ENCODE data around the gene CHST8.
A peak's percentile ranks its signal among the peaks of the same experiment; 100 is the strongest.

The CHST8 gene

GRCh38 chr19:33747273-33747672, 125.5 kb downstream of the CHST8 start:
- TF ChIP-seq GATA2 (IDR thresholded peaks at IDR 0.05; ENCODE audit: low read depth, low read length) = no peak
- no peak for TF ChIP-seq GATA3 (IDR thresholded peaks at IDR 0.05; ENCODE audit: low read depth, low read length)

- TF ChIP-seq GATA3 (IDR thresholded peaks at IDR 0.05; ENCODE audit: low read depth, low read length) (no peak), GATA2 (IDR thresholded peaks at IDR 0.05; ENCODE audit: low read depth, low read length) (no peak)
These were observed 126.5 kb downstream of the CHST8 start for GRCh38 chr19:33748231-33748630.

- no peak for TF ChIP-seq GATA2 (IDR thresholded peaks at IDR 0.05; ENCODE audit: low read depth, low read length)
- TF ChIP-seq GATA3 (IDR thresholded peaks at IDR 0.05; ENCODE audit: low read depth, low read length) = no peak
These were observed 127.3 kb downstream of the CHST8 start for GRCh38 chr19:33749016-33749415.

- TF ChIP-seq GATA2 (IDR thresholded peaks at IDR 0.05; ENCODE audit: low read depth, low read length) = no peak
- no peak for TF ChIP-seq GATA3 (IDR thresholded peaks at IDR 0.05; ENCODE audit: low read depth, low read length)
These were observed 127.9 kb downstream of the CHST8 start for GRCh38 chr19:33749619-33750175.

GRCh38 chr19:33750587-33751435, 129.1 kb downstream of the CHST8 start:
- TF ChIP-seq GATA3 (IDR thresholded peaks at IDR 0.05; ENCODE audit: low read depth, low read length) (no peak), GATA2 (IDR thresholded peaks at IDR 0.05; ENCODE audit: low read depth, low read length) (peak; percentile 87)

GRCh38 chr19:33751436-33751770, 129.7 kb downstream of the CHST8 start:
- TF ChIP-seq GATA2 (IDR thresholded peaks at IDR 0.05; ENCODE audit: low read depth, low read length) = no peak

GRCh38 chr19:33752018-33752800, 130.5 kb downstream of the CHST8 start:
- TF ChIP-seq GATA2 (IDR thresholded peaks at IDR 0.05; ENCODE audit: low read depth, low read length) (no peak), GATA3 (IDR thresholded peaks at IDR 0.05; ENCODE audit: low read depth, low read length) (no peak)

GRCh38 chr19:33752945-33753344, 131.2 kb downstream of the CHST8 start:
- TF ChIP-seq GATA3 (IDR thresholded peaks at IDR 0.05; ENCODE audit: low read depth, low read length) (no peak), GATA2 (IDR thresholded peaks at IDR 0.05; ENCODE audit: low read depth, low read length) (no peak)

GRCh38 chr19:33754361-33754760, 132.6 kb downstream of the CHST8 start:
- TF ChIP-seq GATA3 (IDR thresholded peaks at IDR 0.05; ENCODE audit: low read depth, low read length) (no peak), GATA2 (IDR thresholded peaks at IDR 0.05; ENCODE audit: low read depth, low read length) (no peak)

- TF ChIP-seq GATA2 (IDR thresholded peaks at IDR 0.05; ENCODE audit: low read depth, low read length) (no peak), GATA3 (IDR thresholded peaks at IDR 0.05; ENCODE audit: low read depth, low read length) (no peak)
These were observed 133.6 kb downstream of the CHST8 start for GRCh38 chr19:33755099-33756035.

GRCh38 chr19:33756177-33756576, 134.4 kb downstream of the CHST8 start:
- TF ChIP-seq GATA3 (IDR thresholded peaks at IDR 0.05; ENCODE audit: low read depth, low read length) (no peak), GATA2 (IDR thresholded peaks at IDR 0.05; ENCODE audit: low read depth, low read length) (no peak)

GRCh38 chr19:33758541-33759013, 136.8 kb downstream of the CHST8 start:
- TF ChIP-seq GATA2 (IDR thresholded peaks at IDR 0.05; ENCODE audit: low read depth, low read length) = no peak
- no peak for TF ChIP-seq GATA3 (IDR thresholded peaks at IDR 0.05; ENCODE audit: low read depth, low read length)

GRCh38 chr19:33759356-33759755, 137.6 kb downstream of the CHST8 start:
- TF ChIP-seq GATA2 (IDR thresholded peaks at IDR 0.05; ENCODE audit: low read depth, low read length) (no peak), GATA3 (IDR thresholded peaks at IDR 0.05; ENCODE audit: low read depth, low read length) (no peak)
